Stimulated activated naive CD4-positive, alpha-beta T cell (primary cell): Measurements from ENCODE around the gene STARD8.

Experiments
- DNase-seq, 6 experiments: peaks; one replicate each; lab custom pipeline; 2025; lab: John Stamatoyannopoulos, UW

STARD8 gene

GRCh38 chrX:68691921-68692320 is 44.5 kb downstream of the STARD8 start:
- DNase-seq = no peak

- no peak for DNase-seq
These were observed 45.2 kb downstream of the STARD8 start for GRCh38 chrX:68692651-68693050.

GRCh38 chrX:68693481-68694434 is 46.3 kb downstream of the STARD8 start:
- no peak for DNase-seq

- DNase-seq = no peak
These were observed 47.2 kb downstream of the STARD8 start for GRCh38 chrX:68694435-68695205.

- no peak for DNase-seq
These were observed 47.9 kb downstream of the STARD8 start for GRCh38 chrX:68695206-68695845.

GRCh38 chrX:68696267-68696990 is 49.0 kb downstream of the STARD8 start:
- no peak for DNase-seq

- no peak for DNase-seq
These were observed 49.6 kb downstream of the STARD8 start for GRCh38 chrX:68697036-68697435.

- DNase-seq = no peak
These were observed 50.1 kb downstream of the STARD8 start for GRCh38 chrX:68697465-68698125.

- no peak for DNase-seq
These were observed 51.5 kb downstream of the STARD8 start for GRCh38 chrX:68698942-68699341.

- no peak for DNase-seq
These were observed 52.7 kb downstream of the STARD8 start for GRCh38 chrX:68699960-68700746.

GRCh38 chrX:68703369-68703768 is 55.9 kb downstream of the STARD8 start:
- no peak for DNase-seq

GRCh38 chrX:68703846-68704245 is 56.4 kb downstream of the STARD8 start:
- no peak for DNase-seq

- DNase-seq = no peak
These were observed 58.5 kb downstream of the STARD8 start for GRCh38 chrX:68705986-68706385.

- no peak for DNase-seq
These were observed 61.2 kb downstream of the STARD8 start for GRCh38 chrX:68708503-68709290.

- DNase-seq = no peak
These were observed 63.6 kb downstream of the STARD8 start for GRCh38 chrX:68710870-68711576.

- DNase-seq = no peak
These were observed 64.4 kb downstream of the STARD8 start for GRCh38 chrX:68711845-68712244.

- no peak for DNase-seq
These were observed 67.4 kb downstream of the STARD8 start for GRCh38 chrX:68714856-68715255.

- DNase-seq = no peak
These were observed 69.7 kb downstream of the STARD8 start for GRCh38 chrX:68717196-68717595.
